ENCODE measurements around the gene EPG5.

The EPG5 gene

GRCh38 chr18:45890606-45891005 lies 76.5 kb downstream of the EPG5 start:
- no peaks in the 10 kb centered on the region for H3K79me2 ChIP-seq (ENCODE audit: insufficient read depth, low read length)
- TF ChIP-seq CTCF (IDR thresholded peaks at IDR 0.05; ENCODE audit: insufficient read depth, low read length, poor library complexity, severe bottlenecking) (no peak), EZH2phosphoT487 (conservative IDR thresholded peaks at IDR 0.05; ENCODE audit: low read length) (no peak)

GRCh38 chr18:45889419-45890064 lies 77.6 kb downstream of the EPG5 start:
- Histone ChIP-seq H3K4me3 (ENCODE audit: insufficient read depth, low read length, poor library complexity, severe bottlenecking) (no peak overlapping the region), H3K9me3 (ENCODE audit: insufficient read depth, low read length) (no peaks in the 10 kb centered on the region), H3K9ac (ENCODE audit: low read length) (no peak overlapping the region), H3K9me2 (replicated peaks; ENCODE audit: insufficient read depth, low read length) (no peaks in the 10 kb centered on the region), H3K27ac (ENCODE audit: low read depth, low read length) (no peak overlapping the region), H3K36me3 (ENCODE audit: low read length) (0 out of 2 replicates have a peak, but pooled peaks cover 9% of the 10 kb centered on the region), H2AFZ (ENCODE audit: low read depth, low read length, severe bottlenecking) (no peak overlapping the region), H3K4me2 (ENCODE audit: low read depth, low read length, poor library complexity, severe bottlenecking) (no peak overlapping the region), H3K79me2 (ENCODE audit: insufficient read depth, low read length) (no peaks in the 10 kb centered on the region), H4K20me1 (ENCODE audit: low read depth, low read length) (no peaks in the 10 kb centered on the region; the same call in 1 of the 2 replicates), H3K27me3 (ENCODE audit: low read length) (no peaks in the 10 kb centered on the region), H3F3A (ENCODE audit: insufficient read depth) (no peaks in the 10 kb centered on the region)
- no peak for TF ChIP-seq CTCF (IDR thresholded peaks at IDR 0.05; ENCODE audit: insufficient read depth, low read length, poor library complexity, severe bottlenecking)
- no peak for TF ChIP-seq EZH2phosphoT487 (conservative IDR thresholded peaks at IDR 0.05; ENCODE audit: low read length)

More at GRCh38 chr18:45890606-45891005, 76.5 kb downstream of the EPG5 start:
- H3K9me2 ChIP-seq (replicated peaks; ENCODE audit: insufficient read depth, low read length) = no peaks in the 10 kb centered on the region
- no peak overlapping the region for H3K4me3 ChIP-seq (ENCODE audit: insufficient read depth, low read length, poor library complexity, severe bottlenecking)
- H3K36me3 ChIP-seq (ENCODE audit: low read length) = 0 out of 2 replicates have a peak, but pooled peaks cover 8% of the 10 kb centered on the region
- H3K9me3 ChIP-seq (ENCODE audit: insufficient read depth, low read length) = no peaks in the 10 kb centered on the region
- H3K27ac ChIP-seq (ENCODE audit: low read depth, low read length) = no peak overlapping the region
- no peaks in the 10 kb centered on the region for H3F3A ChIP-seq (ENCODE audit: insufficient read depth)
- no peak overlapping the region for H3K9ac ChIP-seq (ENCODE audit: low read length)
- no peak overlapping the region for H3K4me2 ChIP-seq (ENCODE audit: low read depth, low read length, poor library complexity, severe bottlenecking)
- no peak overlapping the region for H2AFZ ChIP-seq (ENCODE audit: low read depth, low read length, severe bottlenecking)
- no peaks in the 10 kb centered on the region for H3K27me3 ChIP-seq (ENCODE audit: low read length)
- H4K20me1 ChIP-seq (ENCODE audit: low read depth, low read length) = no peaks in the 10 kb centered on the region; the same call in 1 of the 2 replicates

- Histone ChIP-seq H3K9ac (ENCODE audit: low read length) (no peak overlapping the region), H3K79me2 (ENCODE audit: insufficient read depth, low read length) (no peaks in the 10 kb centered on the region), H3K27ac (ENCODE audit: low read depth, low read length) (no peak overlapping the region), H3K4me3 (ENCODE audit: insufficient read depth, low read length, poor library complexity, severe bottlenecking) (no peak overlapping the region), H3K27me3 (ENCODE audit: low read length) (no peaks in the 10 kb centered on the region), H3K4me2 (ENCODE audit: low read depth, low read length, poor library complexity, severe bottlenecking) (no peak overlapping the region), H2AFZ (ENCODE audit: low read depth, low read length, severe bottlenecking) (no peak overlapping the region), H4K20me1 (ENCODE audit: low read depth, low read length) (no peaks in the 10 kb centered on the region; the same call in 1 of the 2 replicates), H3K36me3 (ENCODE audit: low read length) (peaks cover 11% of the 10 kb centered on the region; the same call in 1 of the 2 replicates), H3K9me2 (replicated peaks; ENCODE audit: insufficient read depth, low read length) (no peaks in the 10 kb centered on the region), H3K9me3 (ENCODE audit: insufficient read depth, low read length) (no peaks in the 10 kb centered on the region), H3F3A (ENCODE audit: insufficient read depth) (no peaks in the 10 kb centered on the region)
- TF ChIP-seq CTCF (IDR thresholded peaks at IDR 0.05; ENCODE audit: insufficient read depth, low read length, poor library complexity, severe bottlenecking) (no peak), EZH2phosphoT487 (conservative IDR thresholded peaks at IDR 0.05; ENCODE audit: low read length) (no peak)
These were observed 79.5 kb downstream of the EPG5 start for GRCh38 chr18:45887585-45887984.
